Measurements from ENCODE around the gene C2CD2. TPM values are rescaled to one million over a fixed set of nuclear protein-coding genes. Genes with fewer than 3 reads are reported as not detected.

C2CD2 gene
- total RNA-seq, 6 experiments from 2014 or later: 14.4 to 19.9 (median 17.2) TPM

GRCh38 chr21:41965461-41966013 is 11.7 kb upstream of the C2CD2 start:
- Mint-ChIP-seq H3K27ac (no peak overlapping the region), H3K4me3 (no peak overlapping the region), H3K4me1 (ENCODE audit: low read depth) (peaks cover 44% of the 10 kb centered on the region), H3K9me3 (no peaks in the 10 kb centered on the region), H3K36me3 (ENCODE audit: low read depth) (no peaks in the 10 kb centered on the region), H3K27me3 (ENCODE audit: insufficient read depth) (peaks cover 28% of the 10 kb centered on the region)
- no peak for DNase-seq
- no peak for TF ChIP-seq CTCF (IDR thresholded peaks at IDR 0.05)

GRCh38 chr21:41965045-41965444 is 11.2 kb upstream of the C2CD2 start:
- Mint-ChIP-seq H3K4me3 (no peak overlapping the region), H3K4me1 (ENCODE audit: low read depth) (peaks cover 49% of the 10 kb centered on the region), H3K9me3 (no peaks in the 10 kb centered on the region), H3K27me3 (ENCODE audit: insufficient read depth) (peaks cover 26% of the 10 kb centered on the region), H3K27ac (no peak overlapping the region), H3K36me3 (ENCODE audit: low read depth) (no peaks in the 10 kb centered on the region)
- TF ChIP-seq CTCF (IDR thresholded peaks at IDR 0.05): no peak
- DNase-seq: no peak

- no peak for TF ChIP-seq CTCF (IDR thresholded peaks at IDR 0.05)
- DNase-seq: no peak
- Mint-ChIP-seq H3K36me3 (ENCODE audit: low read depth) (no peaks in the 10 kb centered on the region), H3K4me1 (ENCODE audit: low read depth) (peaks cover 50% of the 10 kb centered on the region), H3K4me3 (no peak overlapping the region), H3K27me3 (ENCODE audit: insufficient read depth) (peaks cover 26% of the 10 kb centered on the region), H3K9me3 (no peaks in the 10 kb centered on the region), H3K27ac (no peak overlapping the region)
These were observed 10.4 kb upstream of the C2CD2 start for GRCh38 chr21:41964171-41964570.

- no peak for DNase-seq
- H3K27ac Mint-ChIP-seq: no peak overlapping the region; the same call in 1 of the 2 replicates
- no peak for TF ChIP-seq CTCF (IDR thresholded peaks at IDR 0.05)
- H3K4me3 Mint-ChIP-seq: no peak overlapping the region
- peaks cover 66% of the 10 kb centered on the region for H3K4me1 Mint-ChIP-seq (ENCODE audit: low read depth)
- no peaks in the 10 kb centered on the region for H3K36me3 Mint-ChIP-seq (ENCODE audit: low read depth)
- peaks cover 18% of the 10 kb centered on the region for H3K27me3 Mint-ChIP-seq (ENCODE audit: insufficient read depth)
- no peaks in the 10 kb centered on the region for H3K9me3 Mint-ChIP-seq
These were observed 8.7 kb upstream of the C2CD2 start for GRCh38 chr21:41962425-41962966.

- Mint-ChIP-seq H3K27ac (peak overlapping the region; percentile 62; the same call in 1 of the 2 replicates), H3K4me3 (peak overlapping the region; percentile 52; the same call in 1 of the 2 replicates), H3K9me3 (no peaks in the 10 kb centered on the region), H3K4me1 (ENCODE audit: low read depth) (peaks cover 66% of the 10 kb centered on the region), H3K36me3 (ENCODE audit: low read depth) (no peaks in the 10 kb centered on the region), H3K27me3 (ENCODE audit: insufficient read depth) (peaks cover 18% of the 10 kb centered on the region)
- TF ChIP-seq CTCF (IDR thresholded peaks at IDR 0.05): no peak
- DNase-seq: no peak
These were observed 7.9 kb upstream of the C2CD2 start for GRCh38 chr21:41961753-41962152.

Measured in HFFc6 (cell line).